Measurements from ENCODE around the gene SLC7A8. TPM values are rescaled to one million over a fixed set of nuclear protein-coding genes. Genes with fewer than 3 reads are reported as not detected.

The SLC7A8 gene
- total and polyA plus RNA-seq, 4 donors, result 2.6 to 9.8 (median 5.4) TPM

DNA sequence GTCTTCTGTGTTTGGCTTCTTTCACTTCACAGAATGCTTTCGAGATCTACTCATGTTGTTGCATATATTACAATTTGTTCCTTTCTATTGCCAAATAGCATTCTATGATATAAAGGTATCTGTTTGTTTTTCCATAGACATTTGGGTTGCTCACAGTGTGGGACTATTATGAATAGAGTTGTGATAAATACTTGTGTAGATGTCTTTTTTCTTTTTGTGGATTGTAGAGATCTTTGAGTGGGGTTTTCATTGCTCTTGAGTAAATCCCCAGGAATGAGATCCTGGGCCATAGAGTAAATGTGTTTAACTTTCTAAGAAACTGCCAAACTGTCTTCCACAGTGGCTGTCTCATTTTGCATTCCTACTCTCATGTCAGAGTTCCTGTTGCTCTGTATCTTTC lies 39.5 kb downstream of the SLC7A8 start:
- Histone ChIP-seq H3K9ac (ENCODE audit: low read depth in 1 of 2, low read length in 2 of 2) (no peak overlapping the region), H3K4me3 (ENCODE audit: low read depth in 1 of 3, low read length in 3 of 3) (no peak overlapping the region), H3K36me3 (ENCODE audit: control insufficient read depth in 4 of 4, insufficient read depth in 3 of 4, low read depth in 1 of 4, low read length in 3 of 4) (no peaks in the 10 kb centered on the region), H3K27ac (ENCODE audit: low read depth in 1 of 2, low read length in 2 of 2) (no peak overlapping the region), H3K4me1 (ENCODE audit: control insufficient read depth in 4 of 4, insufficient read depth in 4 of 4, low read length in 3 of 4) (no peaks in the 10 kb centered on the region), H3K27me3 (ENCODE audit: control insufficient read depth in 4 of 4, insufficient read depth in 4 of 4, low read length in 3 of 4) (no peaks in the 10 kb centered on the region), H3K9me3 (ENCODE audit: control insufficient read depth in 4 of 4, low read length in 3 of 4) (no peaks in the 10 kb centered on the region)
- WGBS, result 80% methylated on average over 1 of the region's 1 CpG
- TF ChIP-seq YY1 (IDR thresholded peaks at IDR 0.05), result no peak
- no peak for TF ChIP-seq FOXA1 (IDR thresholded peaks at IDR 0.05)
- no peak for TF ChIP-seq TAF1 (conservative IDR thresholded peaks at IDR 0.05)
- no peak for TF ChIP-seq EGR1 (IDR thresholded peaks at IDR 0.05; ENCODE audit: low read depth in 2 of 2)
- TF ChIP-seq, protein P1, sequence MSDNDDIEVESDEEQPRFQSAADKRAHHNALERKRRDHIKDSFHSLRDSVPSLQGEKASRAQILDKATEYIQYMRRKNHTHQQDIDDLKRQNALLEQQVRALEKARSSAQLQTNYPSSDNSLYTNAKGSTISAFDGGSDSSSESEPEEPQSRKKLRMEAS (IDR thresholded peaks at IDR 0.05), result no peak
- TF ChIP-seq, protein P2, sequence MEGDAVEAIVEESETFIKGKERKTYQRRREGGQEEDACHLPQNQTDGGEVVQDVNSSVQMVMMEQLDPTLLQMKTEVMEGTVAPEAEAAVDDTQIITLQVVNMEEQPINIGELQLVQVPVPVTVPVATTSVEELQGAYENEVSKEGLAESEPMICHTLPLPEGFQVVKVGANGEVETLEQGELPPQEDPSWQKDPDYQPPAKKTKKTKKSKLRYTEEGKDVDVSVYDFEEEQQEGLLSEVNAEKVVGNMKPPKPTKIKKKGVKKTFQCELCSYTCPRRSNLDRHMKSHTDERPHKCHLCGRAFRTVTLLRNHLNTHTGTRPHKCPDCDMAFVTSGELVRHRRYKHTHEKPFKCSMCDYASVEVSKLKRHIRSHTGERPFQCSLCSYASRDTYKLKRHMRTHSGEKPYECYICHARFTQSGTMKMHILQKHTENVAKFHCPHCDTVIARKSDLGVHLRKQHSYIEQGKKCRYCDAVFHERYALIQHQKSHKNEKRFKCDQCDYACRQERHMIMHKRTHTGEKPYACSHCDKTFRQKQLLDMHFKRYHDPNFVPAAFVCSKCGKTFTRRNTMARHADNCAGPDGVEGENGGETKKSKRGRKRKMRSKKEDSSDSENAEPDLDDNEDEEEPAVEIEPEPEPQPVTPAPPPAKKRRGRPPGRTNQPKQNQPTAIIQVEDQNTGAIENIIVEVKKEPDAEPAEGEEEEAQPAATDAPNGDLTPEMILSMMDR (IDR thresholded peaks at IDR 0.05; ENCODE audit: low read depth, low read length, missing input control), result no peak
- DNase-seq (ENCODE audit: low spot score), result no peak

DNA sequence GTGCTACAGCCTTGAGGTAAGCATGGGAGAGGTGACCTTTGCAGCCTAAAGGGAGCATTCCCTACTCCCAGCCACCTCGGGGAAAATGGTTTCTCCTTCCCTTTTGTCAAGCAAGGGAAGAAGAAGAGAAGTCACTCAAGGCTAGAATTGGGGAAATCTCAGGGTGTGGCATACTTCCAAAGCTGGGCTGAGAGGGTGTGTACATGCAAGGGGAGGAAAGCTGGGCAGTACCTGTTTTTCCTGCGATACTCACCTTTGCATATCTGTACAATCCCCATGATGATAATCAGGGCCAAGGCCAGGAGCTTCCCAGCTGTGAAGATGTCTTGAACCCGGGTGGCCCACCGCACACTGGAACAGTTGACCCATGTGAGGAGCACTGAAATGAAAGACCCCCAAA lies 40.6 kb downstream of the SLC7A8 start:
- 85% methylated on average over 4 of the region's 4 CpGs for WGBS
- H3K4me1 ChIP-seq (ENCODE audit: control insufficient read depth in 4 of 4, insufficient read depth in 4 of 4, low read length in 3 of 4), result no peaks in the 10 kb centered on the region
- no peak overlapping the region for H3K4me3 ChIP-seq (ENCODE audit: low read depth in 1 of 3, low read length in 3 of 3)
- no peak for DNase-seq (ENCODE audit: low spot score)
- H3K9me3 ChIP-seq (ENCODE audit: control insufficient read depth in 4 of 4, low read length in 3 of 4), result no peaks in the 10 kb centered on the region
- H3K36me3 ChIP-seq (ENCODE audit: control insufficient read depth in 4 of 4, insufficient read depth in 3 of 4, low read depth in 1 of 4, low read length in 3 of 4), result peaks cover 0 to 2% (median 1%) of the 10 kb centered on the region in 4 donors
- TF ChIP-seq RAD21 (IDR thresholded peaks at IDR 0.05) (no peak), GABPA (IDR thresholded peaks at IDR 0.05 in 1 of 2, conservative IDR thresholded peaks at IDR 0.05 in 1 of 2) (no peak), FOXA2 (IDR thresholded peaks at IDR 0.05) (no peak), EGR1 (IDR thresholded peaks at IDR 0.05; ENCODE audit: low read depth in 2 of 2) (no peak), YY1 (IDR thresholded peaks at IDR 0.05) (no peak), RXRA (IDR thresholded peaks at IDR 0.05) (no peak), SP1 (IDR thresholded peaks at IDR 0.05) (no peak), HNF4A (conservative IDR thresholded peaks at IDR 0.05) (no peak), NR2F2 (IDR thresholded peaks at IDR 0.05) (no peak)
- TF ChIP-seq, protein P3, sequence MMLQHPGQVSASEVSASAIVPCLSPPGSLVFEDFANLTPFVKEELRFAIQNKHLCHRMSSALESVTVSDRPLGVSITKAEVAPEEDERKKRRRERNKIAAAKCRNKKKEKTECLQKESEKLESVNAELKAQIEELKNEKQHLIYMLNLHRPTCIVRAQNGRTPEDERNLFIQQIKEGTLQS (IDR thresholded peaks at IDR 0.05), result no peak
- TF ChIP-seq, protein P4, sequence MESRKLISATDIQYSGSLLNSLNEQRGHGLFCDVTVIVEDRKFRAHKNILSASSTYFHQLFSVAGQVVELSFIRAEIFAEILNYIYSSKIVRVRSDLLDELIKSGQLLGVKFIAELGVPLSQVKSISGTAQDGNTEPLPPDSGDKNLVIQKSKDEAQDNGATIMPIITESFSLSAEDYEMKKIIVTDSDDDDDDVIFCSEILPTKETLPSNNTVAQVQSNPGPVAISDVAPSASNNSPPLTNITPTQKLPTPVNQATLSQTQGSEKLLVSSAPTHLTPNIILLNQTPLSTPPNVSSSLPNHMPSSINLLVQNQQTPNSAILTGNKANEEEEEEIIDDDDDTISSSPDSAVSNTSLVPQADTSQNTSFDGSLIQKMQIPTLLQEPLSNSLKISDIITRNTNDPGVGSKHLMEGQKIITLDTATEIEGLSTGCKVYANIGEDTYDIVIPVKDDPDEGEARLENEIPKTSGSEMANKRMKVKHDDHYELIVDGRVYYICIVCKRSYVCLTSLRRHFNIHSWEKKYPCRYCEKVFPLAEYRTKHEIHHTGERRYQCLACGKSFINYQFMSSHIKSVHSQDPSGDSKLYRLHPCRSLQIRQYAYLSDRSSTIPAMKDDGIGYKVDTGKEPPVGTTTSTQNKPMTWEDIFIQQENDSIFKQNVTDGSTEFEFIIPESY (IDR thresholded peaks at IDR 0.05), result no peak
- TF ChIP-seq, protein P5, sequence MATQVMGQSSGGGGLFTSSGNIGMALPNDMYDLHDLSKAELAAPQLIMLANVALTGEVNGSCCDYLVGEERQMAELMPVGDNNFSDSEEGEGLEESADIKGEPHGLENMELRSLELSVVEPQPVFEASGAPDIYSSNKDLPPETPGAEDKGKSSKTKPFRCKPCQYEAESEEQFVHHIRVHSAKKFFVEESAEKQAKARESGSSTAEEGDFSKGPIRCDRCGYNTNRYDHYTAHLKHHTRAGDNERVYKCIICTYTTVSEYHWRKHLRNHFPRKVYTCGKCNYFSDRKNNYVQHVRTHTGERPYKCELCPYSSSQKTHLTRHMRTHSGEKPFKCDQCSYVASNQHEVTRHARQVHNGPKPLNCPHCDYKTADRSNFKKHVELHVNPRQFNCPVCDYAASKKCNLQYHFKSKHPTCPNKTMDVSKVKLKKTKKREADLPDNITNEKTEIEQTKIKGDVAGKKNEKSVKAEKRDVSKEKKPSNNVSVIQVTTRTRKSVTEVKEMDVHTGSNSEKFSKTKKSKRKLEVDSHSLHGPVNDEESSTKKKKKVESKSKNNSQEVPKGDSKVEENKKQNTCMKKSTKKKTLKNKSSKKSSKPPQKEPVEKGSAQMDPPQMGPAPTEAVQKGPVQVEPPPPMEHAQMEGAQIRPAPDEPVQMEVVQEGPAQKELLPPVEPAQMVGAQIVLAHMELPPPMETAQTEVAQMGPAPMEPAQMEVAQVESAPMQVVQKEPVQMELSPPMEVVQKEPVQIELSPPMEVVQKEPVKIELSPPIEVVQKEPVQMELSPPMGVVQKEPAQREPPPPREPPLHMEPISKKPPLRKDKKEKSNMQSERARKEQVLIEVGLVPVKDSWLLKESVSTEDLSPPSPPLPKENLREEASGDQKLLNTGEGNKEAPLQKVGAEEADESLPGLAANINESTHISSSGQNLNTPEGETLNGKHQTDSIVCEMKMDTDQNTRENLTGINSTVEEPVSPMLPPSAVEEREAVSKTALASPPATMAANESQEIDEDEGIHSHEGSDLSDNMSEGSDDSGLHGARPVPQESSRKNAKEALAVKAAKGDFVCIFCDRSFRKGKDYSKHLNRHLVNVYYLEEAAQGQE (IDR thresholded peaks at IDR 0.05), result no peak
- TF ChIP-seq, protein P1 (IDR thresholded peaks at IDR 0.05), result no peak
- no peak overlapping the region for H3K9ac ChIP-seq (ENCODE audit: low read depth in 1 of 2, low read length in 2 of 2)
- H3K27ac ChIP-seq (ENCODE audit: low read depth in 1 of 2, low read length in 2 of 2), result no peak overlapping the region
- H3K27me3 ChIP-seq (ENCODE audit: control insufficient read depth in 4 of 4, insufficient read depth in 4 of 4, low read length in 3 of 4), result no peaks in the 10 kb centered on the region

All from liver (tissue), 9 donors.